HepG2 (cell line): ENCODE data around the gene PPP1R12B. TPM values are rescaled to one million over a fixed set of nuclear protein-coding genes. Genes with fewer than 3 reads are reported as not detected.

ENCODE experiments used
- ADNP ChIP-seq: sonication (generic); formaldehyde crosslinking; IDR thresholded peaks from 2 replicates; pipeline ENCODE4 v1.4.0; 2020; ENCODE audit warnings: missing genetic modification reagents
- ARHGAP35 ChIP-seq: sonication (generic); formaldehyde crosslinking; IDR thresholded peaks from 2 replicates; pipeline ENCODE4 v1.9.0; 2022; ENCODE audit warnings: mild to moderate bottlenecking, inconsistent platforms, moderate library complexity, missing genetic modification reagents, borderline replicate concordance
- ATRX ChIP-seq: sonication (generic); formaldehyde crosslinking; IDR thresholded peaks from 2 replicates; pipeline ENCODE4 v1.4.0; 2020; ENCODE audit warnings: missing genetic modification reagents, borderline replicate concordance
- CCAR2 ChIP-seq: fragments of 200-400 bp; formaldehyde crosslinking; optimal IDR thresholded peaks from 2 replicates; pipeline ENCODE3; 2018; ENCODE audit warnings: low read depth, mild to moderate bottlenecking, low read length, moderate library complexity
- CSRNP1 ChIP-seq: sonication (generic); formaldehyde crosslinking; IDR thresholded peaks from 2 replicates; pipeline ENCODE4 v1.8.1; 2023; ENCODE audit warnings: mild to moderate bottlenecking, missing genetic modification reagents
- ELF3 ChIP-seq: IDR thresholded peaks from 2 replicates; pipeline ENCODE4 v1.6.1; 2016; ENCODE audit warnings: missing genetic modification reagents, missing compliant biosample characterization
- MEF2D ChIP-seq: sonication (generic); formaldehyde crosslinking; IDR thresholded peaks from 2 replicates; pipeline ENCODE4 v1.5.1; 2020; ENCODE audit warnings: mild to moderate bottlenecking, missing genetic modification reagents
- PHF21A ChIP-seq: sonication (generic); formaldehyde crosslinking; IDR thresholded peaks from 2 replicates; pipeline ENCODE4 v1.5.0; 2020; ENCODE audit warnings: mild to moderate bottlenecking, missing genetic modification reagents
- SALL1 ChIP-seq: sonication (generic); formaldehyde crosslinking; IDR thresholded peaks from 2 replicates; pipeline ENCODE4 v1.8.0; 2022; ENCODE audit warnings: mild to moderate bottlenecking, missing genetic modification reagents
- TRIM22 ChIP-seq: fragments of 450-650 bp; IDR thresholded peaks from 2 replicates; pipeline ENCODE4 v1.6.1; 2017
- XRCC5 ChIP-seq: fragments of 200-400 bp; formaldehyde crosslinking; optimal IDR thresholded peaks from 2 replicates; pipeline ENCODE3; 2017; ENCODE audit warnings: mild to moderate bottlenecking, low read length
- ZNF20 ChIP-seq: sonication (generic); formaldehyde crosslinking; IDR thresholded peaks from 2 replicates; pipeline ENCODE4 v1.4.0; 2020; ENCODE audit warnings: mild to moderate bottlenecking, moderate library complexity, missing genetic modification reagents
- ZNF501 ChIP-seq: sonication (generic); formaldehyde crosslinking; IDR thresholded peaks from 2 replicates; pipeline ENCODE4 v1.5.1; 2020; ENCODE audit warnings: mild to moderate bottlenecking, moderate library complexity, missing genetic modification reagents
- ZNF569 ChIP-seq: sonication (generic); formaldehyde crosslinking; IDR thresholded peaks from 2 replicates; pipeline ENCODE4 v1.5.0; 2020; ENCODE audit warnings: mild to moderate bottlenecking, missing genetic modification reagents, moderate library complexity, borderline replicate concordance
- ZNF816 ChIP-seq: sonication (generic); formaldehyde crosslinking; IDR thresholded peaks from 2 replicates; pipeline ENCODE4 v1.8.0; 2022; ENCODE audit warnings: missing genetic modification reagents, mild to moderate bottlenecking, borderline replicate concordance
- polyA plus RNA-seq, 8 experiments: library from polyadenylated mRNA; depleted of rRNA in 3 of 8; stranded (reverse) in 7 of 8; unstranded in 1 of 8; fragments of >200 nt; fragmentation: Illumina TruSeq in 4 of 8; extraction: Trizol in 4 of 8; gene quantifications; 2 replicates each; pipeline versions ENCODE4 v1.2.1 to v1.2.3, GENCODE V29; 2011 to 2016; ENCODE audit warnings: low read depth in 4 of 8, missing spikeins in 1 of 8, mixed read lengths in 1 of 8; ENCODE audit not compliant: insufficient read depth in 1 of 8
- total RNA-seq, 5 experiments: library from RNA; depleted of rRNA; stranded (reverse); fragments of >200 nt; fragmentation: Illumina TruSeq; extraction: Trizol; gene quantifications; 2 replicates each; pipeline ENCODE4 v1.2.3, GENCODE V29; 2016; ENCODE audit warnings: low read depth in 1 of 5
- TF ChIP-seq, protein P1 (sequence below): sonication (generic); formaldehyde crosslinking; IDR thresholded peaks from 2 replicates; pipeline ENCODE4 v1.4.0; 2020; ENCODE audit warnings: missing genetic modification reagents, borderline replicate concordance
- TF ChIP-seq, protein P2 (sequence below): sonication (generic); formaldehyde crosslinking; IDR thresholded peaks from 2 replicates; pipeline ENCODE4 v1.5.1; 2020; ENCODE audit warnings: mild to moderate bottlenecking, moderate library complexity, missing genetic modification reagents
- TF ChIP-seq, protein P3 (sequence below), 2 experiments: sonication (generic) in 1 of 2; formaldehyde crosslinking in 1 of 2; IDR thresholded peaks; 2 replicates each; pipeline versions ENCODE4 v1.4.0 to v1.6.1; 2018 to 2020; ENCODE audit warnings: missing genetic modification reagents in 2 of 2, borderline replicate concordance in 1 of 2, low read depth in 1 of 2, mild to moderate bottlenecking in 1 of 2, missing biosample characterization in 1 of 2

PPP1R12B gene
- total and polyA plus RNA-seq, 2 of the 13 experiments (the other 11 are each of a cell fraction or from before 2014, with no cell fraction given) = 12.0 to 13.6 TPM

- TF ChIP-seq, protein P1, sequence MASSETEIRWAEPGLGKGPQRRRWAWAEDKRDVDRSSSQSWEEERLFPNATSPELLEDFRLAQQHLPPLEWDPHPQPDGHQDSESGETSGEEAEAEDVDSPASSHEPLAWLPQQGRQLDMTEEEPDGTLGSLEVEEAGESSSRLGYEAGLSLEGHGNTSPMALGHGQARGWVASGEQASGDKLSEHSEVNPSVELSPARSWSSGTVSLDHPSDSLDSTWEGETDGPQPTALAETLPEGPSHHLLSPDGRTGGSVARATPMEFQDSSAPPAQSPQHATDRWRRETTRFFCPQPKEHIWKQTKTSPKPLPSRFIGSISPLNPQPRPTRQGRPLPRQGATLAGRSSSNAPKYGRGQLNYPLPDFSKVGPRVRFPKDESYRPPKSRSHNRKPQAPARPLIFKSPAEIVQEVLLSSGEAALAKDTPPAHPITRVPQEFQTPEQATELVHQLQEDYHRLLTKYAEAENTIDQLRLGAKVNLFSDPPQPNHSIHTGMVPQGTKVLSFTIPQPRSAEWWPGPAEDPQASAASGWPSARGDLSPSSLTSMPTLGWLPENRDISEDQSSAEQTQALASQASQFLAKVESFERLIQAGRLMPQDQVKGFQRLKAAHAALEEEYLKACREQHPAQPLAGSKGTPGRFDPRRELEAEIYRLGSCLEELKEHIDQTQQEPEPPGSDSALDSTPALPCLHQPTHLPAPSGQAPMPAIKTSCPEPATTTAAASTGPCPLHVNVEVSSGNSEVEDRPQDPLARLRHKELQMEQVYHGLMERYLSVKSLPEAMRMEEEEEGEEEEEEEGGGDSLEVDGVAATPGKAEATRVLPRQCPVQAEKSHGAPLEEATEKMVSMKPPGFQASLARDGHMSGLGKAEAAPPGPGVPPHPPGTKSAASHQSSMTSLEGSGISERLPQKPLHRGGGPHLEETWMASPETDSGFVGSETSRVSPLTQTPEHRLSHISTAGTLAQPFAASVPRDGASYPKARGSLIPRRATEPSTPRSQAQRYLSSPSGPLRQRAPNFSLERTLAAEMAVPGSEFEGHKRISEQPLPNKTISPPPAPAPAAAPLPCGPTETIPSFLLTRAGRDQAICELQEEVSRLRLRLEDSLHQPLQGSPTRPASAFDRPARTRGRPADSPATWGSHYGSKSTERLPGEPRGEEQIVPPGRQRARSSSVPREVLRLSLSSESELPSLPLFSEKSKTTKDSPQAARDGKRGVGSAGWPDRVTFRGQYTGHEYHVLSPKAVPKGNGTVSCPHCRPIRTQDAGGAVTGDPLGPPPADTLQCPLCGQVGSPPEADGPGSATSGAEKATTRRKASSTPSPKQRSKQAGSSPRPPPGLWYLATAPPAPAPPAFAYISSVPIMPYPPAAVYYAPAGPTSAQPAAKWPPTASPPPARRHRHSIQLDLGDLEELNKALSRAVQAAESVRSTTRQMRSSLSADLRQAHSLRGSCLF = no peak
- TF ChIP-seq ATRX (CRISPR knock-in tag) = no peak
- TF ChIP-seq TRIM22 = no peak
- no peak for TF ChIP-seq PHF21A (CRISPR knock-in tag)
- no peak for TF ChIP-seq CCAR2
- TF ChIP-seq SALL1 = peak; percentile 39; the same call in 1 of the 2 replicates
- no peak for TF ChIP-seq MEF2D
- TF ChIP-seq ZNF569 (CRISPR knock-in tag) = no peak
- no peak for TF ChIP-seq ZNF20 (CRISPR knock-in tag)
- TF ChIP-seq, protein P2, sequence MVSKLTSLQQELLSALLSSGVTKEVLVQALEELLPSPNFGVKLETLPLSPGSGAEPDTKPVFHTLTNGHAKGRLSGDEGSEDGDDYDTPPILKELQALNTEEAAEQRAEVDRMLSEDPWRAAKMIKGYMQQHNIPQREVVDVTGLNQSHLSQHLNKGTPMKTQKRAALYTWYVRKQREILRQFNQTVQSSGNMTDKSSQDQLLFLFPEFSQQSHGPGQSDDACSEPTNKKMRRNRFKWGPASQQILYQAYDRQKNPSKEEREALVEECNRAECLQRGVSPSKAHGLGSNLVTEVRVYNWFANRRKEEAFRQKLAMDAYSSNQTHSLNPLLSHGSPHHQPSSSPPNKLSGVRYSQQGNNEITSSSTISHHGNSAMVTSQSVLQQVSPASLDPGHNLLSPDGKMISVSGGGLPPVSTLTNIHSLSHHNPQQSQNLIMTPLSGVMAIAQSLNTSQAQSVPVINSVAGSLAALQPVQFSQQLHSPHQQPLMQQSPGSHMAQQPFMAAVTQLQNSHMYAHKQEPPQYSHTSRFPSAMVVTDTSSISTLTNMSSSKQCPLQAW = peak; percentile 62; the same call in 1 of the 2 replicates
- 0 out of 2 replicates have a peak, but pooled peaks have one; percentile 21 for TF ChIP-seq ZNF501 (CRISPR knock-in tag)
- peak; percentile 90 for TF ChIP-seq XRCC5
- TF ChIP-seq ELF3 = no peak
- TF ChIP-seq CSRNP1 (CRISPR knock-in tag) = no peak
- no peak for TF ChIP-seq ARHGAP35 (CRISPR knock-in tag)
- TF ChIP-seq ZNF816 (CRISPR knock-in tag) = no peak
- TF ChIP-seq, protein P3, sequence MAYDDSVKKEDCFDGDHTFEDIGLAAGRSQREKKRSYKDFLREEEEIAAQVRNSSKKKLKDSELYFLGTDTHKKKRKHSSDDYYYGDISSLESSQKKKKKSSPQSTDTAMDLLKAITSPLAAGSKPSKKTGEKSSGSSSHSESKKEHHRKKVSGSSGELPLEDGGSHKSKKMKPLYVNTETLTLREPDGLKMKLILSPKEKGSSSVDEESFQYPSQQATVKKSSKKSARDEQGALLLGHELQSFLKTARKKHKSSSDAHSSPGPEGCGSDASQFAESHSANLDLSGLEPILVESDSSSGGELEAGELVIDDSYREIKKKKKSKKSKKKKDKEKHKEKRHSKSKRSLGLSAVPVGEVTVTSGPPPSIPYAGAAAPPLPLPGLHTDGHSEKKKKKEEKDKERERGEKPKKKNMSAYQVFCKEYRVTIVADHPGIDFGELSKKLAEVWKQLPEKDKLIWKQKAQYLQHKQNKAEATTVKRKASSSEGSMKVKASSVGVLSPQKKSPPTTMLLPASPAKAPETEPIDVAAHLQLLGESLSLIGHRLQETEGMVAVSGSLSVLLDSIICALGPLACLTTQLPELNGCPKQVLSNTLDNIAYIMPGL (CRISPR knock-in tag; IDR thresholded peaks at IDR 0.05; ENCODE audit: borderline replicate concordance in 1 of 2, low read depth in 1 of 2) = peak in 1 of 2 experiments; percentile 64; a peak in 1 of 4 replicates
- no peak for TF ChIP-seq ADNP (CRISPR knock-in tag)
Measured at GRCh38 chr1:202315576-202316168, 32.8 kb upstream of the PPP1R12B start (continued).
